Adrenal gland (tissue), 5 donors: ENCODE data around the gene TRAF6.

ENCODE experiments used
- POLR2A ChIP-seq, 2 donors: fragments of 450-650 bp; IDR thresholded peaks; one replicate each; pipeline ENCODE4 v1.6.1; 2017; ENCODE audit warnings: antibody characterized with exemption in 2 of 2, mild to moderate bottlenecking in 2 of 2, moderate library complexity in 1 of 2
- TF ChIP-seq, protein P1 (sequence below), 6 experiments: fragments of 450-650 bp in 4 of 6; fragments of 200-600 bp in 2 of 6; sonication (generic) in 1 of 6; IDR thresholded peaks; 1 replicate in 5 of 6; 2 replicates in 1 of 6; pipeline versions ENCODE4 v1.5.1 to v1.8.0; 2016 to 2021; ENCODE audit warnings: antibody characterized with exemption in 6 of 6, mild to moderate bottlenecking in 2 of 6, moderate library complexity in 1 of 6
- donor health status: DM: no; HTN: no; CAD: no.

DNA sequence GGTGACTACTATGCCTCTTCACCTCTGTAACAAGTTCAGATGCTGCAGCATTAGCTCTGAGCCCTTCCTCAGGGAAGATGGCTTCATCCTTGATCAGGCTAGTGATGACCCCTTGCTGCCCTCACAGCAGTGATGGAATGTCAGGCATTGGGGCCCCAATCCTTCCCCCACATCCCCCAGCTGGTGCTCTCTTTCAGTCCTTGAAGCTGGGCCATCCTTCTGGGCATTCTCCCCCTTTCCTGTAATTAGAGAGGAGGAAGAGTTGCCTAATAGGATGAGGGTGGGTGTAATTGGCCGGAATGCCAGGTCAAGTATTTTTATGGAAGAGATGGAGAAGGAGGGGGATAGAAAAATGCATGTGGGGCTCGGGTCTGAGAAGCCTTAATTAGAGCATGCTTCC, 62.6 kb downstream of the TRAF6 start:
- TF ChIP-seq, protein P1, sequence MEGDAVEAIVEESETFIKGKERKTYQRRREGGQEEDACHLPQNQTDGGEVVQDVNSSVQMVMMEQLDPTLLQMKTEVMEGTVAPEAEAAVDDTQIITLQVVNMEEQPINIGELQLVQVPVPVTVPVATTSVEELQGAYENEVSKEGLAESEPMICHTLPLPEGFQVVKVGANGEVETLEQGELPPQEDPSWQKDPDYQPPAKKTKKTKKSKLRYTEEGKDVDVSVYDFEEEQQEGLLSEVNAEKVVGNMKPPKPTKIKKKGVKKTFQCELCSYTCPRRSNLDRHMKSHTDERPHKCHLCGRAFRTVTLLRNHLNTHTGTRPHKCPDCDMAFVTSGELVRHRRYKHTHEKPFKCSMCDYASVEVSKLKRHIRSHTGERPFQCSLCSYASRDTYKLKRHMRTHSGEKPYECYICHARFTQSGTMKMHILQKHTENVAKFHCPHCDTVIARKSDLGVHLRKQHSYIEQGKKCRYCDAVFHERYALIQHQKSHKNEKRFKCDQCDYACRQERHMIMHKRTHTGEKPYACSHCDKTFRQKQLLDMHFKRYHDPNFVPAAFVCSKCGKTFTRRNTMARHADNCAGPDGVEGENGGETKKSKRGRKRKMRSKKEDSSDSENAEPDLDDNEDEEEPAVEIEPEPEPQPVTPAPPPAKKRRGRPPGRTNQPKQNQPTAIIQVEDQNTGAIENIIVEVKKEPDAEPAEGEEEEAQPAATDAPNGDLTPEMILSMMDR (IDR thresholded peaks at IDR 0.05), result no peak
- no peak for TF ChIP-seq POLR2A (IDR thresholded peaks at IDR 0.05)
